ENCODE measurements around the gene XYLT1. TPM values are rescaled to one million over a fixed set of nuclear protein-coding genes. Genes with fewer than 3 reads are reported as not detected.

Gene XYLT1
- total RNA-seq, 1 donor from 2014 or later, result 17.6 TPM

- no peaks in the 10 kb centered on the region for H3K4me1 Mint-ChIP-seq (ENCODE audit: low read depth)
- no peak for TF ChIP-seq CTCF (IDR thresholded peaks at IDR 0.05)
- H3K27ac Mint-ChIP-seq (ENCODE audit: unreplicated experiment), result no peak overlapping the region
- peaks cover 15% of the 10 kb centered on the region for H3K27me3 Mint-ChIP-seq (ENCODE audit: low read depth)
- H3K4me3 Mint-ChIP-seq (ENCODE audit: unreplicated experiment), result no peak overlapping the region
- H3K36me3 Mint-ChIP-seq (ENCODE audit: low read depth), result no peaks in the 10 kb centered on the region
- peaks cover 6% of the 10 kb centered on the region for H3K9me3 Mint-ChIP-seq (ENCODE audit: low read depth)
- DNase-seq (ENCODE audit: low spot score), result no peak
Observed at GRCh38 chr16:17067882-17068281, 402.9 kb downstream of the XYLT1 start.

GRCh38 chr16:17063201-17064139 lies 407.3 kb downstream of the XYLT1 start:
- Mint-ChIP-seq H3K9me3 (ENCODE audit: low read depth) (peaks cover 4% of the 10 kb centered on the region), H3K27ac (ENCODE audit: unreplicated experiment) (no peak overlapping the region), H3K4me3 (ENCODE audit: unreplicated experiment) (no peak overlapping the region), H3K4me1 (ENCODE audit: low read depth) (no peaks in the 10 kb centered on the region), H3K27me3 (ENCODE audit: low read depth) (peaks cover 15% of the 10 kb centered on the region), H3K36me3 (ENCODE audit: low read depth) (no peaks in the 10 kb centered on the region)
- no peak for TF ChIP-seq CTCF (IDR thresholded peaks at IDR 0.05)
- no peak for DNase-seq (ENCODE audit: low spot score)

GRCh38 chr16:17062676-17063075 lies 408.1 kb downstream of the XYLT1 start:
- Mint-ChIP-seq H3K27ac (ENCODE audit: unreplicated experiment) (no peak overlapping the region), H3K27me3 (ENCODE audit: low read depth) (peaks cover 15% of the 10 kb centered on the region), H3K9me3 (ENCODE audit: low read depth) (peaks cover 4% of the 10 kb centered on the region), H3K36me3 (ENCODE audit: low read depth) (no peaks in the 10 kb centered on the region), H3K4me1 (ENCODE audit: low read depth) (no peaks in the 10 kb centered on the region), H3K4me3 (ENCODE audit: unreplicated experiment) (no peak overlapping the region)
- no peak for DNase-seq (ENCODE audit: low spot score)
- TF ChIP-seq CTCF (IDR thresholded peaks at IDR 0.05), result no peak

- Mint-ChIP-seq H3K27me3 (ENCODE audit: low read depth) (peaks cover 15% of the 10 kb centered on the region), H3K9me3 (ENCODE audit: low read depth) (peaks cover 4% of the 10 kb centered on the region), H3K36me3 (ENCODE audit: low read depth) (no peaks in the 10 kb centered on the region), H3K27ac (ENCODE audit: unreplicated experiment) (no peak overlapping the region), H3K4me1 (ENCODE audit: low read depth) (no peaks in the 10 kb centered on the region), H3K4me3 (ENCODE audit: unreplicated experiment) (no peak overlapping the region)
- no peak for DNase-seq (ENCODE audit: low spot score)
- TF ChIP-seq CTCF (IDR thresholded peaks at IDR 0.05), result no peak
Observed at GRCh38 chr16:17061326-17061725, 409.4 kb downstream of the XYLT1 start.

GRCh38 chr16:17058471-17058870 lies 412.3 kb downstream of the XYLT1 start:
- H3K9me3 Mint-ChIP-seq (ENCODE audit: low read depth), result peaks cover 9% of the 10 kb centered on the region
- no peaks in the 10 kb centered on the region for H3K4me1 Mint-ChIP-seq (ENCODE audit: low read depth)
- no peak overlapping the region for H3K4me3 Mint-ChIP-seq (ENCODE audit: unreplicated experiment)
- no peaks in the 10 kb centered on the region for H3K36me3 Mint-ChIP-seq (ENCODE audit: low read depth)
- H3K27ac Mint-ChIP-seq (ENCODE audit: unreplicated experiment), result no peak overlapping the region
- TF ChIP-seq CTCF (IDR thresholded peaks at IDR 0.05), result no peak
- peaks cover 10% of the 10 kb centered on the region for H3K27me3 Mint-ChIP-seq (ENCODE audit: low read depth)
- no peak for DNase-seq (ENCODE audit: low spot score)
